Measurements from ENCODE around the gene LCN6. TPM values are rescaled to one million over a fixed set of nuclear protein-coding genes. Genes with fewer than 3 reads are reported as not detected.

LCN6 gene
- total and polyA plus RNA-seq, 2 of the 13 experiments (the other 11 are each of a cell fraction or from before 2014, with no cell fraction given) = not detected

GRCh38 chr9:136746155-136746490 is 2.2 kb downstream of the LCN6 start:
- CTCF ChIA-PET (ENCODE audit: low intra/inter-chr PET ratio, low total read pairs) = no interaction called here
- H3K4me2 ChIP-seq (ENCODE audit: low read depth, low read length) = no peak overlapping the region
- in situ Hi-C loops (cut with HindIII; ENCODE audit: extremely low pct_ligation_motif_present, low pct_unique_long_range_greater_than_20kb) = no loop called here

More at GRCh38 chr9:136746155-136746490, 2.2 kb downstream of the LCN6 start:
- intact Hi-C loops (cut with micrococcal nuclease; ENCODE audit: unreplicated experiment) = no loop called here
- H2AFZ ChIP-seq (ENCODE audit: low read length) = no peak overlapping the region
- no peaks in the 10 kb centered on the region for H4K20me1 ChIP-seq (ENCODE audit: insufficient read depth, low read length)
- no peak overlapping the region for H3K9ac ChIP-seq (ENCODE audit: insufficient read depth, low read depth, low read length)
- BruUV-seq (replicated peaks) = no TSS peak
- H3K4me3 ChIP-seq (replicated peaks in 1 of 3; ENCODE audit: insufficient read depth in 1 of 3, low read depth in 2 of 3, low read length in 3 of 3) = no peak overlapping the region
- FAIRE-seq = no peak
- 54% methylated on average over 22 of the region's 22 CpGs for WGBS (ENCODE audit: low lambda C conversion rate)
- H3K27me3 ChIP-seq (ENCODE audit: control insufficient read depth in 1 of 2, insufficient read depth in 2 of 2, low read length in 2 of 2) = peaks cover 27 to 75% of the 10 kb centered on the region in 2 experiments
- POLR2A ChIA-PET = interaction anchor here (5.2 kb wide), 1 partner anchor 18 kb away, joined by 27 read pairs; no protein-coding TSS in a partner anchor
- ATAC-seq = no peak
- TF ChIP-seq KDM6A (CRISPR knock-in tag; IDR thresholded peaks at IDR 0.05; ENCODE audit: low read depth) (no peak), ZNF282 (IDR thresholded peaks at IDR 0.05; ENCODE audit: partially characterized antibody) (no peak), RAD21 (CRISPR knock-in tag; IDR thresholded peaks at IDR 0.05) (no peak), TFDP1 (CRISPR knock-in tag; IDR thresholded peaks at IDR 0.05; ENCODE audit: borderline replicate concordance) (no peak), BATF2 (CRISPR knock-in tag; IDR thresholded peaks at IDR 0.05) (no peak), ZBTB42 (CRISPR knock-in tag; IDR thresholded peaks at IDR 0.05) (no peak), MEIS1 (CRISPR knock-in tag; IDR thresholded peaks at IDR 0.05; ENCODE audit: borderline replicate concordance) (no peak)
- TF ChIP-seq, protein P1, sequence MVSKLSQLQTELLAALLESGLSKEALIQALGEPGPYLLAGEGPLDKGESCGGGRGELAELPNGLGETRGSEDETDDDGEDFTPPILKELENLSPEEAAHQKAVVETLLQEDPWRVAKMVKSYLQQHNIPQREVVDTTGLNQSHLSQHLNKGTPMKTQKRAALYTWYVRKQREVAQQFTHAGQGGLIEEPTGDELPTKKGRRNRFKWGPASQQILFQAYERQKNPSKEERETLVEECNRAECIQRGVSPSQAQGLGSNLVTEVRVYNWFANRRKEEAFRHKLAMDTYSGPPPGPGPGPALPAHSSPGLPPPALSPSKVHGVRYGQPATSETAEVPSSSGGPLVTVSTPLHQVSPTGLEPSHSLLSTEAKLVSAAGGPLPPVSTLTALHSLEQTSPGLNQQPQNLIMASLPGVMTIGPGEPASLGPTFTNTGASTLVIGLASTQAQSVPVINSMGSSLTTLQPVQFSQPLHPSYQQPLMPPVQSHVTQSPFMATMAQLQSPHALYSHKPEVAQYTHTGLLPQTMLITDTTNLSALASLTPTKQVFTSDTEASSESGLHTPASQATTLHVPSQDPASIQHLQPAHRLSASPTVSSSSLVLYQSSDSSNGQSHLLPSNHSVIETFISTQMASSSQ (IDR thresholded peaks at IDR 0.05; ENCODE audit: low read depth) = no peak
- TF ChIP-seq, protein P1 (CRISPR knock-in tag; IDR thresholded peaks at IDR 0.05; ENCODE audit: borderline replicate concordance) = no peak
- H3K4me1 ChIP-seq (ENCODE audit: insufficient read depth, low read length) = peaks cover 17% of the 10 kb centered on the region
- no peaks in the 10 kb centered on the region for H3K79me2 ChIP-seq (ENCODE audit: insufficient read depth, low read length)
- H3K9me3 ChIP-seq (ENCODE audit: low read length) = peaks cover 1% of the 10 kb centered on the region; the same call in 1 of the 2 replicates
- no peaks in the 10 kb centered on the region for H3K36me3 ChIP-seq (replicated peaks in 1 of 2; ENCODE audit: control insufficient read depth in 1 of 2, insufficient read depth in 2 of 2, low read length in 2 of 2)
- DNase-seq (ENCODE audit: low spot score) = no peak
- no peak overlapping the region for H3K27ac ChIP-seq (ENCODE audit: extremely low read length, insufficient read depth, low read length)
